Epithelial cell of prostate (primary cell): Measurements from ENCODE around the gene DENND1B.

Source experiments
- DNase-seq: peaks from one replicate; pipeline ENCODE4 v3.0.0-alpha.2; 2011; ENCODE audit warnings: low read depth, low spot score
- H3K27ac ChIP-seq: fragments of 450-650 bp; 2 replicates; pipeline ENCODE4 v1.5.1; 2017; ENCODE audit warnings: mild to moderate bottlenecking

DENND1B gene

GRCh38 chr1:197690074-197690473 is 85.2 kb downstream of the DENND1B start:
- no peak overlapping the region for H3K27ac ChIP-seq
- DNase-seq, result no peak

DNA sequence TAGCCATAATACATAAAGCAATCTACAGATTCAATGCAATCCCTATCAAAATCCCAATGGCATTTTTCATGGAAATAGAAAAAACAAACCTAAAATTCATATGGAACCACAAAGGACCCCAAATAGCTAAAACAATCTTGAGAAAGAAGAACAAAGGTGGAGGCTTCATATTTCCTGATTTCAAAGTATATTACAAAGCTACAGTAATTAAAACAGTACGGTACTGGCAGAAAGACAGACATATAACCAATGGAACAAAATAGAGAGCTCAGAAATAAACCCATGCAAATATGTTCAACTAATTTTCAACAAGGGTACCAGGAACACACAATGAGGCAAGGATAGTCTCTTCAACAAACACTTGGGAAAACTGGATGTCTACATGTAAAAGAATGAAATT is 87.0 kb downstream of the DENND1B start:
- DNase-seq, result no peak
- H3K27ac ChIP-seq, result no peak overlapping the region

DNA sequence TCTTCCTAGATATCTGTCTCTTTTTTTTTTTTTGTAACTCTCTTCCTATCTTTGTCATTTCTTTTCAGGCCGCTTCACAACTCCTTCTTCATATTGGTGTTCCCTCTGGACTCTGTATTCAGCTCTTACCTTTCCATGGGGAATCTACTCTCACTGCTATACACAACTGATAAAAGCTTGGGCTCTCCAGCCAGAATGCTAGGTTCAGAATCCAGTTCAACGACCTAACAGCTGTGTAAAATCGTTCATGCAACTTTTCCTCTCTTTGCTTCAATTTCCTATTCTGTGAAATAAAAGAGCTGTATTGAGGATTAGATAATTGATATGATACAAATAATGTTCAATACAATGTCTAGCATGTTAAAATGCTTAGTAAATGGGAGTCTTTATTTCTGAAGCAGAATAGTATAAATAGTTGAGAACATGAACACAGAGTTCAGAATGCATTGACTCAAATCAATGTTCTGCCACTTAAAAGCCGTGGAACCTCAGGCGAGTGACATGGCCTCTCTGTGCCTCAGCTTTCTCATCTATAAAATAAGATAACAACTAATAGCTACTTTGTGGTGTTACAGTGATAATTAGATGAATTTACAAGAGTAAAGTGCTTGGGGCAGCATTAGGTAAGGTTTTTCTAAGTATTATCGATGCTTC is 88.5 kb downstream of the DENND1B start:
- no peak for DNase-seq
- no peak overlapping the region for H3K27ac ChIP-seq

DNA sequence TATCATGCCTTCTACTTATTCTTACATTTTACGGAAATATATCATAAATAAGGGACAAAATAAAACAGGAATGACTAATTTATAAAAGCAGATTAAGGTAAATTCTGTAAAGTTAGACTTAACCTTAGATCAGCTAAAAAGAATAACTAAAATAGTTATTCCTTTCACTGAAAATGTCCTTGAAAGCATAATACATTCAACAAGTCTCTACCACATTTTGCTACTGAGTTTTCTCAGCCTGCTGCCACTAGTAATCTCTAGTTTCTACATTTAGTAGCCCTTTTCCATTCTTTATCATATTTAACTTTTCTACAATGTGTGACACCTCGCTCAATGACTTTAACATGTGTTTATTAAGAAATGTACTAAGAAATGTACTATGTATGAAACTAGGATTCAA is 89.0 kb downstream of the DENND1B start:
- no peak overlapping the region for H3K27ac ChIP-seq
- no peak for DNase-seq

DNA sequence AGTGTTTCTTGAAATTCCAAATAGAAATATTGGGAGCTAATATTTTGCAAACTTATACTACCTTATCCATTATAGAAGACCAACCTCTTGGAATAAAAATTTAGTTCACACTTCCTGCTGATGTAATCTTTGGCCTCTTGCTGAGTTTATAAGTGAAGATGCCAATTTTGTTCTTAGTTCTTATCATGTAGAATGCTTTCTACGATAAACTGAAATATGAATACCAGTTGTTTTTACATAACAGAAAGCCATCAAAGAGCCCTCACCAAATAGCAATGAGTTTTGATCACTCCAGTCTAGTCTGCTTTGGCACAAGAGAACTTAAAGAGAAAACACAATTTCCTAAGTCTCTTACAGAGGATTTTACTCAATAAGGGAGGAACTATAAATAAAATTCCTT is 89.5 kb downstream of the DENND1B start:
- no peak overlapping the region for H3K27ac ChIP-seq
- DNase-seq, result no peak

DNA sequence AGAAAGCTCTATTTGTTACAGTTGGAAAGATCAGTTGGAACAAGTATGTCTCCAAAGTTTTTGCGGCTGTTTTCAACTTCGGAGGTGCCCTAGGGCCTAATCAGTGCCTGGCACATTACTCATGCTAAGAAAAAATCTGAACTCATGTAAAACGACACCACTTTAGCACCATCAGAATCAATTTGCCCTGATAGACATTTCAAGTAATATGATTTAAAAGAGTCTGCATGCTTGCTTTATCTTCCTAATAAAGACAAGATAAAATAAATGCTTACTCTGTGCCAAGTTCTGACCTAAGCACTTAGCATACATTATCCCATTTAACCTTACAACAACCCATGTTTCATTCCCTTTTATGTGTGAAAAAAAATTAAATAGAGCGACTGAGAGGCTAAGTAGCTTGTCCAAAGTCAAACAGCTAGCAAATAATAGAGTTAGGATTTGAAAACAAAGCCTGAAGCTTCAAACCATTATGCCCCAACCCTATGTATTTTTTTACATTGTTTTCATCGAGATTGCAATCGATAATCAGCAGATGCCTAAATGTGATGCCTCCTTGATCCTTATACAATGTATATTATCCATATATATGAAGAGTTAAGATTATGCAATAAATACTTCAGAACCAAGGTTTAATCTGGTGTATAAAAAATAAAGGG is 91.3 kb downstream of the DENND1B start:
- DNase-seq, result no peak
- H3K27ac ChIP-seq, result no peak overlapping the region

DNA sequence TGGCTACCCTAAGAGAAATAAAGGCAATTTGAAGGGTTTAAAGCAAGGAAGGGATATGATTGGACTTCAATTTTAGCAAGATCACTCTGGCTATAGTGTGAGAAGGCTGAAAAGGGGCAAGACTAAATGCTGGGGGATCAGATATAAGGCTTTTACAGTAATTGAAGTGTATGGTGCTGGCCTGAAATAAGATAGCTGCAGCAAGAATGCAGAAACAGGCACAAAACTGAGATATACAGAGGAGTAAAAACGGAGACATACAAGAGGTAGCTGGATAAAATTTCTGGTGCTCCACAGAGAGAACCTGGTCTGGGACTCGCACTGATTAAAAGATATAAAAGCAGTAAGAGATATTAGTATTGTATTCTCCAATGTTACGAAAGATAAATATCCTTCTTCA is 92.0 kb downstream of the DENND1B start:
- no peak for DNase-seq
- H3K27ac ChIP-seq, result no peak overlapping the region

- no peak for DNase-seq
- H3K27ac ChIP-seq, result no peak overlapping the region
These were observed 95.0 kb downstream of the DENND1B start for GRCh38 chr1:197680311-197680710.

- H3K27ac ChIP-seq, result no peak overlapping the region
These were observed 97.5 kb downstream of the DENND1B start for GRCh38 chr1:197677752-197678295.

GRCh38 chr1:197677313-197677712 is 98.0 kb downstream of the DENND1B start:
- no peak for DNase-seq
- no peak overlapping the region for H3K27ac ChIP-seq

More at GRCh38 chr1:197677752-197678295, 97.5 kb downstream of the DENND1B start:
- no peak for DNase-seq

GRCh38 chr1:197675583-197676208 is 99.6 kb downstream of the DENND1B start:
- no peak for DNase-seq
- no peak overlapping the region for H3K27ac ChIP-seq

GRCh38 chr1:197674286-197674685 is 101.0 kb downstream of the DENND1B start:
- H3K27ac ChIP-seq, result no peak overlapping the region
- DNase-seq, result no peak

- no peak for DNase-seq
- no peak overlapping the region for H3K27ac ChIP-seq
These were observed 102.0 kb downstream of the DENND1B start for GRCh38 chr1:197673292-197673691.

GRCh38 chr1:197672347-197672746 is 102.9 kb downstream of the DENND1B start:
- no peak overlapping the region for H3K27ac ChIP-seq
- no peak for DNase-seq

GRCh38 chr1:197671920-197672319 is 103.4 kb downstream of the DENND1B start:
- no peak for DNase-seq
- no peak overlapping the region for H3K27ac ChIP-seq

DNA sequence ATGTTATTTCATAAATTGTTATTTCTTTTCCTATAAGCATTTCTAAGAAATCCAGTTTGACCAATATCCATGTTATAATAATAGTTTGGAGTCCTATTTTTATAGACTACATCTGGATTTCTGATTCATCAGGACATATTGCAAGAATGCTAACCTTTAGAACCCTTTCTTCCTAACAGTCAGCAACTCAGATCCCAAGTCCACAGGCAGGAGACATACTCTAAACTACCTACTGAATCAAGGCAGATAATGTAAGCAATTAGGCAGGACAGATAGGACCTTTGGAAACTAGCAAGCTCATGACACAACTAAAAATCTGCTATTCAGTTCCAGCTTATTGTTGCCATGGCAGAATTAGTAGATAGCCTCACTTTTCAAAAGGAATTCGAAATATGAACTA is 104.1 kb downstream of the DENND1B start:
- H3K27ac ChIP-seq, result no peak overlapping the region
- DNase-seq, result no peak

- no peak overlapping the region for H3K27ac ChIP-seq
- DNase-seq, result no peak
These were observed 108.5 kb downstream of the DENND1B start for GRCh38 chr1:197666769-197667285.

GRCh38 chr1:197664391-197664790 is 110.9 kb downstream of the DENND1B start:
- no peak overlapping the region for H3K27ac ChIP-seq
- DNase-seq, result no peak

GRCh38 chr1:197663162-197663953 is 111.9 kb downstream of the DENND1B start:
- no peak for DNase-seq
- H3K27ac ChIP-seq, result no peak overlapping the region

DNA sequence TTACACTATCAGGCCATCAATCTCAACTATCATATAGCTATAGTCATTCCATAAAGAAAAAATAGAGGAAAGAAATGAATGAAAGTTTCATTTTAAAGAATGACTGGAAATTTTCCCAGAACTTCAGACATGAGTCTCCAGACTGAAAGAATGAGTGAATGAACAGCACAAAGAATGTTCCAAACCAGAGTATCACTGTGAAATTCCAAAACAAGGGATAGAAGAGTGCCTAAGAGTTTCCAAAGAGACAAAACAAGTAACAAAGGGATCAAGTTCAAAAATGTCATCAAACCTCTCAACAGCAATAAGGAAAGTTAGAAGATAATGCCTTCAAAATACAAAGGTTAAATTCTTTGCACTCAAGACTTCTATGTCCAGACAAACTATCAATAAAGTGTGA is 114.9 kb downstream of the DENND1B start:
- no peak for DNase-seq
- no peak overlapping the region for H3K27ac ChIP-seq
